ENCODE data around the gene SLC49A4.

The SLC49A4 gene

GRCh38 chr3:122786066-122786465, 8.8 kb upstream of the SLC49A4 start:
- no peak for DNase-seq

DNA sequence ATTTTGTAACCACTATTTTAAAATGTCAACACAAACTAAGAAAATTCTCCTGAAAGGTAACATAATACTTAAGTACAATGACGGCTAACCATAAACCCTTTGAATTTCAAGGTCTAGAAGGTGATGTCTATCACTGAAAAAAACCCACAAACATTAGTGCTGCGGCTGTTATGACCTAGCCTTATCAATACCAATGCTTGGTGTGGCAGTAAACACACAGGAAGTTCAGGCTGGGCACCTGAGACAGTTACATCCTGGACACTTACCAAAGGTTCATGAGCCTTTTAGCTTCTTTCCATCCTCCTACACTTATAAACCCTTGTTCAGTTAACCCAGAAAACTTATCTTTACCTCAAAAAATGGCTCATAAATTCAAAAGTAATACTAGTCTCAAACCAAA, 7.0 kb upstream of the SLC49A4 start:
- no peak for DNase-seq

DNA sequence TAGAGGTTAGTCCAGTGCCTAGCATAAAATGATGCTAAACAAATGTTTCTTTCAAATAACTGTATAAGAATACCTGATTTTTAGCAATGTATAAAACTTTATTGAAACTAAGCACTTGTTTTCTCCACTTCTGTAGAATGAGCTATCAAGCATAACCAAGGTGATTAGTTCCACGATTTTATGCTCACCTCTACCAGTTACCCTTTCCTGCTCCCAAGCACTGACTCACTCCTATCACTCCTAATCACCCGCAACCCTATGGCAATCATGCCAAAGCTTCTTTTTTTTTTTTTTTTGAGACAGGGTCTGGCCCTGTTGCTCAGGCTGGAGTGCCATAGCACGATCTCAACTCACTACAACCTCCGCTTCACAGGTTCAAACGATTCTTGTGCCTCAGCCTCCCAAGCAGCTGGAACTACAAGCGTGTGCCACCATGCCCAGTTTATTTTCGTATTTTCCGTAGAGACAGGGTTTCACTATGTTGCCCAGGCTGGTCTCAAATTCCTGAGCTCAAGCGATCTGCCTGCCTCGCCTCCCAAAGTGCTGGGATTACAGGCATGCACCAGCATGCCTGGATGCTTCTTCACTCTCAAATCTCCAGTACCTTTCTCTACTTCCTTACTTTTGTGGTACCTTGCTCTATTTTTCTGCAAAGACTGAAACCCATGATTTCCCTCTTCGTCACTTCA, 5.1 kb upstream of the SLC49A4 start:
- no peak for DNase-seq

DNA sequence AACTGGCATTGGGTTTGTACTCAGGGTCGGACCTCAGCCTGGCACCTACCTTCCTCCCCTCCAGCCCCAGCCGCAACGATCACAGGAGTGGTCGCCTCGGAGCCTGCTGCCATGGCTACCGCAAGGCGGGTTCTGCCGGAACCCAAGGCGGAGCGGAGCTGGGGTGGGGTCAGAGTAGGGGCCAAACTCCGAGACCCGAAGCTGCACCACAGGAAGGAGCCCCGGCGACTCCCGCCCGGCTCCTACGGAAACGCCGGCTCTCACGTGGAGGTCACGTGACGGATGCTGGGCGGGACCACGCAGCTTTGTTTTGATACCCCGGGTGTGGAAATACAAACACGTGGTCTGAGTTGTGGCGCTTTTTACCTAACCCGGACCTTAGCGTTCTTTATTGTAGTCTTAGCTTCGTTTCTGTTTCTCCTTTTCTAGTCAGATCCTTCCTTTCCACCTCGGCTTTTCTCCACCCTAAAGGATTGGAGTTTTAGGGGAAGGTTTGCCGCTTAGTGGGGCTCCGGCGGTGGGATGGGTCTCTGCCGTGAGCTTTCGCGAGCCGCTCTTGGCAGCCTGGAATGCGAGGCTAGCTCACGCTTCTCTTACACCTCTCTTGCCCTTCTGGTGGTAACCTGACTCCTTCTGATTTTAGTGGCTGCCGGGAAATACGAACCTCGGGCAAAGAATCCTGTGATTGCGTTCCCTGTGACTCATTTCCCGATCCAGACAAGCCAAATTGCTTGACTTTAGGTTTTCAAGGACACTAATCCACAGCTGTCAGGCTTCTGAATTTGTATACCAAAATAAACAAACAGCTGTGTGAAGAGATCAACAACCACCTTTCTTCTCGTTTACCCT, 1.1 kb upstream of the SLC49A4 start, which contains the start of gene HSPBAP1:
HSPBAP1 (minus strand) TSS at position 264 of the 849 bp plus-strand sequence; CDS start at position 113, 151 bp downstream.
- no peak for DNase-seq

GRCh38 chr3:122794483-122794778, 438 bp upstream of the SLC49A4 start:
- no peak for DNase-seq

DNA sequence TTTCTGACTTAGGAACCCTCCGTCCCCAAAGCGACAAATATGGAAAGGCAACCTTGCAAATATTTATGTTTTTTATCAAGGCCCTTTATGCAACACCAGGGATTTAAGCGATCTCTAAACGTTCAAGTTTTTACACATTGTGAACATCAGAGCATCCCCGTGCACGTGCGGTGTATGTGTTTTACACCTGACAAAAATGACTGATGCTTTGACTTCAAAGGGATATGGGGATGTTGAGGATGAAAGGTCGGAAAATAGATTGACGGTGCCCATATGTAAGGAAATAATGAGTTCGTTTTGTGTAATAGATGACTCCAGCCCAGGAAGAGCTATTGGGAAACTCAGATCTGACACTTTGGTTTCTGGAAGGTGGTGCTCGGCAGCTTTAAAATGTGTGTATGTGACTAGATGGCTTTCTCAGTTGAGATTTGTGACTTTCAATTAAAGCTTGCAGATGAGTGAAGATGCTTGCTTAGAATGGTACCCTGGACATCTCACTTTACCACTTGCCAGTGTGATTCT, 866 bp downstream of the SLC49A4 start:
- DNase-seq, result no peak

- no peak for DNase-seq
Observed at GRCh38 chr3:122797291-122797690, 2.4 kb downstream of the SLC49A4 start.

- DNase-seq, result no peak
Observed at GRCh38 chr3:122799322-122799721, 4.5 kb downstream of the SLC49A4 start.

DNA sequence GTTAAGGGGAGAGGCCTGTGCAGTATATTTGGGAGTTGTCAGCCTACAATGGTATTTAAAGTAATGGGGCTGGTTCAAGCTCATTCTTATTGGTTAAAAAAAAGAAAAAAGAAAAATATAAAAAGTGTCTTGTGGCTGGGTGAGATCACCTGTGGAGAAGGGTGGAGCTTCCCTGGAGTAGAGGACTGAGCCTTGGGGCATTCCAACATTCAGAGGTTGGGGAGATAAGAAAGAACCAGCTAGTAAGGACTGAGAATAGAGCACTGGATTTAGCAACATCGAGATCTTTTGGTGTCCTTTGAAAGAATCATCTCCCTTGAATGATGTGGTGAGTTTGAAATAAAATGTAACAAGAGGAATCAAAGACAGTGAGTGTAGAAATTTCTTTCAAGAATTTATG, 5.2 kb downstream of the SLC49A4 start:
- DNase-seq, result no peak

- no peak for DNase-seq
Observed at GRCh38 chr3:122800706-122801237, 5.9 kb downstream of the SLC49A4 start.

GRCh38 chr3:122802323-122802722, 7.5 kb downstream of the SLC49A4 start:
- no peak for DNase-seq

GRCh38 chr3:122803977-122804376, 9.1 kb downstream of the SLC49A4 start:
- no peak for DNase-seq

DNA sequence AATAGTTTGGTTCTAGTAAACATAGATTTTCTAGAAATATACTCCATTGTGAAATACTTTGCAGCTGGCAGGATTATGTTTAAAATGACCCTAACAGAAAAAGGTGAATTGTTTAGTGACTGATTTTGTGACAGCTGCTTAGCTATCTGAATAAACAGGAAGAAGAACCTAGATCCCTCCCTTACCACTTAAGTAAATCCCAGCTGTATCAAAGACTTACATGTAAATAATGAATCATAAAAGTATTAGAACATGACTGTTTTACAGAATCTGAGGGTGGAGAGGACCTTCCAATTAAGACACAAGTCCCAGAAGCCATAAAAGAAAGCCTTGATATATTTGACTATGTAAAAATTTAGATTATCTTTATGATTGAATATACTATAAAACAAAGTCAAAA, 15.9 kb downstream of the SLC49A4 start:
- DNase-seq, result no peak

DNA sequence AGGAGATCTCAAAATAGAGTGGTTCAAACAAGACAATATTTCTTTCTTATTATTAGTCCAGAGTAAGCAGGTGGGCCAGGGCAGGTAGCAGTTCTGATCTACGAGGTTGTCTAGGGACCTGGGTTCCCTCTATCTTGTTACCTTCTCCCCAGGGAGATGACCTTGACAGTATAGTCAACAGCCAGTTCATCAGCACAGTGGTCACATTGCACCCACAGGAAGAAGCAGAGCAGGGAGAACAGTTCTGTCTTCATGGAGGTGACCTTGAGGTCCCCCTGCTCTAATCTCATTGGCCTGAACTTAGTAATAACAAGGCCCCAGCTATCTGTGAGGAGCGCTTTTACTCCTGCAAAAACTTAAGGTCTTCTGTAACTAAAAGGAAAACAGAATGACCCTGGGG, 21.7 kb downstream of the SLC49A4 start:
- DNase-seq, result no peak

DNA sequence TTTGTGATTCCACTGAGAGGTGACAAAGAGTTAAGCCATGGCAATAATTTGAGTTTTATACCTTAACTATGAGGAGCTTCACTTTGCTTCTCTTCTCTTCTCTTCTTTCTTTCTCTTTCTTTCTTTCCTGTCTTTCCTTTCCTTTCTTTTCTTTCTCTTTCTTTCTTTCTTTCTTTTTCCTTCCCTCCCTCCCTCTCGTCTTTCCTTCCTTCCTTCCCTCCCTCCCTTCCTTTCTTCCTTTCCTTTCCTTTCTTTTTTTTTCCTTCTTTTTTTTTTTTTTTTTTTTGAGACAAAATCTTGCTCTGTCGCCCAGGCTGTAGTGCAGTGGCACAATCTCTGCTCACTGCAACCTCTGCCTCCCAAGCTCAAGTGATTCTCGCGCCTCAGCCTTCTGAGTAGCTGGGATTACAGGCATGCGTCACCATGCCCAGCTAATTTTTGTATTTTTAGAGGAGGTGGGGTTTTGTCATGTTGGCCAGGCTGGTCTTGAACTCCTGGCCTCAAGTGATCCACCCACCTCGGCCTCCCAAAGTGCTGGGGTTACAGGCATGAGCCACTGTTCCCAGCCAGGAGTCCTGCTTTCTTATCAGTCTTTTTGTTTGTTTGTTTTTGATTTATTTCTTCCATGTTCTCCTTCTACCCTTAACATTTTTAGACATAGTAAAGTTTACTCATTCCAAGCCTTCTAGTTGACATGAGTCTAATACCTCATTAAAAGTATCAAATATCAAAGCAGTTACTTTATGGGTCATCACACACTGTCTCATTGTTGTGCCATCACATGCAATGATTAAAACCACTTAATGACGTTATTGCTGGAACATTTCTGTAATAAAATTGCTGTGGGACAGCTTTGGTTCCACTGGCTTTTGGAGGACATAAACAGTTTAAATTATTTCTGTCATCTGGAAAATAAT, 29.9 kb downstream of the SLC49A4 start:
- DNase-seq, result no peak

DNA sequence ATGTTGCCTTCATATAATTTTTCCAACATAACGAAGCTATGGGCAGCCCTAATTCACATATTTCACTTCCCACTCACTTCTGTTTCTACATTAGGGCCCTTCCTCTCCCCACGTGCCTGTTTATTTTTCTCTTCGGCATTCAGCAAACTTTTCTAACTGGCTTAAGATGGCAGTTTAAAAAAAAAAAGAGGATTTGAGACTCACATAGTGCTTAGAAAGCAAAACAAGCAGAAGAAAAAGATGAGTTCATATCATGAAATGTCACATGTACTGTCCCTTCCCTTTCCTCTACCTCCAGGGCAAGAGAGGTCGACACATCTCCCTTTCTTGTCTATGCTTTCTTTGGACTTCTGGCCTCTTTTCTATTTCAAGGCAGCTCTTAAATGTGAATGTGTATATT, 30.6 kb downstream of the SLC49A4 start:
- DNase-seq, result no peak

DNA sequence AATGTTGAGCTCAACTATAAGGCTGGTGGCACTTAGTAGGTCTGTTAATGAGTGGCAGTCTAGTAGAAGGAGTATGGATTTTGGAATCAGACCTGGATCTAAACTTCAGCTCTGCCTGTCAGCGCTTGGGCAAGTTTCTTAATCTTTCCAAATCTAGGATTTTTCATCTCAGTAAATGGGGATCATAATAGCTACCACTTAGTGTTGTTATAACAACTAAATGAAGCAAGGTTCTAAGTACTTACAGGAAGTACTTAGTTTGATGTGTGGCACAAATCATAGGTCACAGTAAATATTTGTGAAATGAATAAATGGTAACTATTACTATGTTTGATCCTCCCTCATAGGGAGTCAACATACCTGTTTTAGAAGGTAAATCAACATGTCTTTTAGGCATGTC, 31.4 kb downstream of the SLC49A4 start:
- DNase-seq, result no peak

DNA sequence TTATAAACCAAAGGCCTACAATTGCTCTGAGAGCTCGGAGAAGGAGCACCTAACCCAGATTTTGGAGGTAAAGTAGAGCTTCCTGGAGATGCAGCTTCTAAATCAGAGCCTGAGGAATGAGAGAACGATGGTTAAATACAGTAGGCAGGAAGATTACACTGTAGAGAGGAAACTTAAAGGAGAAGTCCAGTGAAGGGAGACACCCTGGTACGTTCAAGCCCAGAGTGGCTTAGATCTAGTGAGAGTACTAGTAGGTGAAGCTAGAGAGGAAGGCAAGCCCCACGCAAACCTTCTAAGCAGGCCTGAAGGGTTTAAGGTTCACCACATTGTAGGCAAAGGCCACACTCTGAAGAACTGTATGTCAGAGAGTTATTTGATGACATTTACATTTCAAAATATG, 33.4 kb downstream of the SLC49A4 start:
- DNase-seq, result no peak

GRCh38 chr3:122835590-122835989, 40.7 kb downstream of the SLC49A4 start:
- DNase-seq, result no peak

DNA sequence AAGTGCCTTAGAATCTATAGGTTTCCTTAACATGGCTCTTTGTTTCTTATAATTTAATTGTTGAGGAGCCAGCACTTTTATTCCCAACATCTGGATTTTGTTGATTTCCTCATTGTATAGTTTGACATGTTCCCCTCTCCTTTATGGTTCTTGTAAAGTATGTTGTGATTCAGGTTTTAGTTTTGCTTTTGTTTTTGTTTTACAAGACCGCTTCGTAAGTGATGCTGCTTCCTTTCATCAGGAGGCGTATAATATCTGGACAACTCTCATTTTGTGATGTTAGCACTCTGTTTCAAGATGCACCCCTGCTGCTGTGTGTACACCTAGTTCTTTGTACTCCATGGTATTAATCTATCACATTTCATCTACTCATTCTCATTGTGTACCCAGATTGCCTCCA, 48.7 kb downstream of the SLC49A4 start:
- DNase-seq, result peak; percentile 28

DNA sequence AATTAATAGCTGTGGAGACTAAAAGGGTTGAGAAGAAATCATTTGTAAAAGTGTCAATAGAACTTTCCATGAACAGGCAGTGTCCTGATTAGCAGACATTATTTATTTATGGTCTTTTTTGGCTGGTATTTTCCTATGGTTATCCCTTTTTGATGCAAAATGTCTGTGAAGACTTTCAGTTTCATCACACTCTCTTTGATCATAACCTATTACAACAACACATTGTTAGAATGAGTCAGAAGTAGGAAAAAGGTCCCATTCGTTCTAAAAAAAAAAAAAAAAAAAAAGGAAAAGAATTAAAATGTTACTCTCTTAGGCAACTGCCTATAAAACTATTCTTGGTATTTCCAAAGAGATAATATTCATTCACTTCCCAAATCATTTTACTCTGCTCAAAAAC, 62.1 kb downstream of the SLC49A4 start:
- no peak for DNase-seq

GRCh38 chr3:122858373-122858772, 63.5 kb downstream of the SLC49A4 start:
- no peak for DNase-seq
